Vagina (tissue), 2 donors: ENCODE results near the gene KLC1.

Experiments used
- CTCF ChIP-seq, 3 experiments: fragments of 450-650 bp in 2 of 3; fragments of 200-600 bp in 1 of 3; sonication (generic) in 1 of 3; IDR thresholded peaks; one replicate each; pipeline ENCODE4 v1.5.1; 2017 to 2019; ENCODE audit warnings: antibody characterized with exemption in 3 of 3, mild to moderate bottlenecking in 2 of 3, moderate library complexity in 2 of 3
- POLR2AphosphoS5 ChIP-seq, 2 donors: sonication (generic); formaldehyde crosslinking; IDR thresholded peaks; one replicate each; pipeline ENCODE4 v1.9.0; 2017; ENCODE audit warnings: antibody characterized with exemption in 2 of 2, mild to moderate bottlenecking in 2 of 2, low read depth in 1 of 2; ENCODE audit not compliant: insufficient read depth in 1 of 2

GRCh38 chr14:103685276-103686211 lies 56.5 kb downstream of the KLC1 start:
- TF ChIP-seq CTCF (IDR thresholded peaks at IDR 0.05): no peak
- TF ChIP-seq POLR2AphosphoS5 (IDR thresholded peaks at IDR 0.05; ENCODE audit: insufficient read depth in 1 of 2, low read depth in 1 of 2): no peak
